GM10266 (cell line): ENCODE results near the gene KCTD17.

Source experiments
- DNase-seq: peaks from one replicate; pipeline ENCODE4 v3.0.0; 2012; ENCODE audit errors: extremely low spot score
- TF ChIP-seq, protein P1 (sequence below): IDR thresholded peaks from 2 replicates; pipeline ENCODE4 v1.5.1; 2012; ENCODE audit warnings: mild to moderate bottlenecking, low read depth; ENCODE audit not compliant: control insufficient read depth, insufficient read depth; ENCODE audit errors: missing control alignments

The KCTD17 gene

DNA sequence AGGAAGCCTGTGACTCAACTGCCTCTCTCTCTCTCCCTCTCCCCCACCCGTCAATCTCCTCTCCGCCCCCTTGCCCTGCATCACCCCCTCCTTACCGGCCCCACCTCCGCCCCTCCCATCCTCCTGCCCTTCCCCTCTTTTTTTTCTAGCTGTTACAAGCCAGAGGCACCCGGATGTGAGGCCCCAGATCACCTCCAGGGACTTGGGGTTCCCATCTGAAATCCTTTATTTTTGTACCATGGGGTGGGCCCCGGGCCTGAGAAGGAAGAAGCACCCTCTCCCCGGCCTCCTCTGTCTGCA is 10.8 kb downstream of the KCTD17 start:
- TF ChIP-seq, protein P1, sequence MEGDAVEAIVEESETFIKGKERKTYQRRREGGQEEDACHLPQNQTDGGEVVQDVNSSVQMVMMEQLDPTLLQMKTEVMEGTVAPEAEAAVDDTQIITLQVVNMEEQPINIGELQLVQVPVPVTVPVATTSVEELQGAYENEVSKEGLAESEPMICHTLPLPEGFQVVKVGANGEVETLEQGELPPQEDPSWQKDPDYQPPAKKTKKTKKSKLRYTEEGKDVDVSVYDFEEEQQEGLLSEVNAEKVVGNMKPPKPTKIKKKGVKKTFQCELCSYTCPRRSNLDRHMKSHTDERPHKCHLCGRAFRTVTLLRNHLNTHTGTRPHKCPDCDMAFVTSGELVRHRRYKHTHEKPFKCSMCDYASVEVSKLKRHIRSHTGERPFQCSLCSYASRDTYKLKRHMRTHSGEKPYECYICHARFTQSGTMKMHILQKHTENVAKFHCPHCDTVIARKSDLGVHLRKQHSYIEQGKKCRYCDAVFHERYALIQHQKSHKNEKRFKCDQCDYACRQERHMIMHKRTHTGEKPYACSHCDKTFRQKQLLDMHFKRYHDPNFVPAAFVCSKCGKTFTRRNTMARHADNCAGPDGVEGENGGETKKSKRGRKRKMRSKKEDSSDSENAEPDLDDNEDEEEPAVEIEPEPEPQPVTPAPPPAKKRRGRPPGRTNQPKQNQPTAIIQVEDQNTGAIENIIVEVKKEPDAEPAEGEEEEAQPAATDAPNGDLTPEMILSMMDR, result no peak
- DNase-seq, result no peak

GRCh38 chr22:37062702-37063381 is 11.3 kb downstream of the KCTD17 start:
- DNase-seq, result no peak
- TF ChIP-seq, protein P1, result no peak

DNA sequence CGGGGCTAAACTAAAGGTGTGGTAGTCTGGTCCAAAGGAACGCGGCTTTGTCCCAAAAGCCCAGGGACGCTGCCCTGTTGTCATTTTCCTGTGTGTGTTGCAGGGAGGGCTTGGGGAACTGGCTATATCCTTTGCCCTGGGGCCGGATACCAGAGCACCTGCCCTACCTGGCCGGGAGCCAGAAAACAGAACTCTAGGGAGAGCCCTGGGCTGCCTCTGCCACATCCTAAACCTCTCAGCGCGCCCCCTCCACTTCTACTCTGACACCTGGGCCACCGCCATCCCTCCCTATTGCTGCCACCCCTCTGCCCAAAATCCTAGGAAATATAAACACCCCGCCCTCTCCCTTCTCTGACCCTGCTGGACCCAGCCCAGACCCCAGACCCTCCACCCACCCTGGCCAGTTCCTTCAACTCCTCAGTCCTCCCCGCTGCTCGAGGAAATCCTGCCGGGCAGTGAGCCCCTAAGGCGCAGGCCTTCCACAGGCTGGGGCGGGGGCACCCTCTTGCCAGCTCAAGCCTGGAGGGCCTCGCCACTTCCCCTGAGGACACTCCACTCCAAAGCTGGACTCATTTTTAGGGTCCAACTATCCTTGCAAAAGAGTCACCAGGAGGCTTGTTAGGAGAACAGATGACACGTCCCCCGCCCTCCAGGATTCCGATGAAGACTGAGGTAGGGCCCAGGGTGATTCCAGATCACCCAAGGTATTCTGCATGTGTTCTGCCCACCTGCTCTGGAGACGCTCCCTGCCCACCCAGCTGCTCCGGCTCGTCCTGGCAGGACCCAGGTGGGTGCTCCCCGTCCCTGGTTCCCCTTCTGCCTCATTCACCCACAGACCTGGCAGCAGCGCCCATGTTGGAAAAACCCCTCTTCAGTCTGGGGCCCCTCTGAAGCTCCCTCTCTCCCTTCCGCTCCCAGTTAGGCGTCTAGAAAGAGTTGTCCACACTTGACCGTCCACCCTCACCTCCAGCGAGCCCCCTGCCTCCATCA is 12.2 kb downstream of the KCTD17 start:
- TF ChIP-seq, protein P1, result no peak
- DNase-seq, result no peak

- TF ChIP-seq, protein P1, result no peak
Measured at GRCh38 chr22:37064553-37064952, 13.0 kb downstream of the KCTD17 start.

GRCh38 chr22:37065180-37065579 is 13.6 kb downstream of the KCTD17 start:
- no peak for DNase-seq
- TF ChIP-seq, protein P1, result no peak

More at GRCh38 chr22:37064553-37064952, 13.0 kb downstream of the KCTD17 start:
- DNase-seq, result no peak

DNA sequence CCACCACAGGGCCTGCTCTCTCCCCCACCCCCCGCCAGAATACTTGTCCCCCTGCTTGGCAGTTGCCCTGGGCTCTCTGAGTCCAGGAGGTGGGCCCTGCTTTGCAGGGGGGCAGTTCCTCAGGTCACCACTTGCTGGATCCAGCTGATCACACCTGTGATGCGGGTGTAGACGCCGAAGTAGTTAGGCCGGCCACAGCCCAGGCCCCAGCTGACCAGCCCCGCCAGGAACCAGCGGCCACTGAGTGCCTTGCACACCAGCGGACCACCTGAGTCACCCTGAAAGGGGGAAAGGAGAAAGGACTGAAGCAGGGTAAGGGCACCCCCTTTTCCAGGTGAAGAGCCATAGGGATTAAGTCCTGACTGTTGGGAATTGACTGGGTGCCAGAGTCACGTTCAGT is 14.4 kb downstream of the KCTD17 start:
- TF ChIP-seq, protein P1, result no peak
- DNase-seq, result no peak

- TF ChIP-seq, protein P1, result no peak
Measured at GRCh38 chr22:37067428-37067827, 15.9 kb downstream of the KCTD17 start.

More at GRCh38 chr22:37067428-37067827, 15.9 kb downstream of the KCTD17 start:
- no peak for DNase-seq
